DMS 273 treated with DMSO at 0.1 percent for 48 hours (cell line): ENCODE measurements around the gene SERPINA10.
"Not testable (repeated sequence)": the region's sequence is repeated elsewhere in the genome, so short reads cannot be mapped to it uniquely, and the experiment has no call there.

Experiments used
- DNase-seq: peaks from one replicate; lab custom pipeline; 2025; lab: John Stamatoyannopoulos, UW

Gene SERPINA10

GRCh38 chr14:94313991-94314655, 21.1 kb upstream of the SERPINA10 start:
- DNase-seq, result no peak

GRCh38 chr14:94312481-94313246, 19.6 kb upstream of the SERPINA10 start:
- DNase-seq, result no peak

- no peak for DNase-seq
Observed at GRCh38 chr14:94310248-94310647, 17.2 kb upstream of the SERPINA10 start.

- DNase-seq, result no peak
Observed at GRCh38 chr14:94309721-94310120, 16.7 kb upstream of the SERPINA10 start.

GRCh38 chr14:94307410-94307992, 14.4 kb upstream of the SERPINA10 start:
- DNase-seq, result no peak

- no peak for DNase-seq
Observed at GRCh38 chr14:94306047-94306978, 13.2 kb upstream of the SERPINA10 start.

- DNase-seq, result no peak
Observed at GRCh38 chr14:94305620-94306019, 12.6 kb upstream of the SERPINA10 start.

GRCh38 chr14:94304243-94304642, 11.2 kb upstream of the SERPINA10 start:
- no peak for DNase-seq

GRCh38 chr14:94303111-94303510, 10.0 kb upstream of the SERPINA10 start:
- DNase-seq, result no peak

GRCh38 chr14:94298130-94298529, 5.1 kb upstream of the SERPINA10 start:
- DNase-seq, result no peak

- not testable (repeated sequence) for DNase-seq
Observed at GRCh38 chr14:94296181-94296545, 3.1 kb upstream of the SERPINA10 start.

- no peak for DNase-seq
Observed at GRCh38 chr14:94295360-94296180, 2.5 kb upstream of the SERPINA10 start.

- no peak for DNase-seq
Observed at GRCh38 chr14:94293578-94293924, 483 bp upstream of the SERPINA10 start.

- DNase-seq, result no peak
Observed at GRCh38 chr14:94292526-94292871, 569 bp downstream of the SERPINA10 start.

GRCh38 chr14:94291906-94292525, 1.1 kb downstream of the SERPINA10 start:
- DNase-seq, result no peak

- no peak for DNase-seq
Observed at GRCh38 chr14:94291159-94291905, 1.7 kb downstream of the SERPINA10 start.

GRCh38 chr14:94290197-94290596, 2.9 kb downstream of the SERPINA10 start:
- no peak for DNase-seq

- DNase-seq, result no peak
Observed at GRCh38 chr14:94288610-94289465, 4.2 kb downstream of the SERPINA10 start.

- DNase-seq, result no peak
Observed at GRCh38 chr14:94285158-94285557, 7.9 kb downstream of the SERPINA10 start.
